Measurements from ENCODE around the gene ROBO1. TPM values are rescaled to one million over a fixed set of nuclear protein-coding genes. Genes with fewer than 3 reads are reported as not detected.

ROBO1 gene
- total and polyA plus RNA-seq, 2 of the 8 experiments (the other 6 are each of a cell fraction or from before 2014, with no cell fraction given) = 51.4 to 91.0 TPM

DNA sequence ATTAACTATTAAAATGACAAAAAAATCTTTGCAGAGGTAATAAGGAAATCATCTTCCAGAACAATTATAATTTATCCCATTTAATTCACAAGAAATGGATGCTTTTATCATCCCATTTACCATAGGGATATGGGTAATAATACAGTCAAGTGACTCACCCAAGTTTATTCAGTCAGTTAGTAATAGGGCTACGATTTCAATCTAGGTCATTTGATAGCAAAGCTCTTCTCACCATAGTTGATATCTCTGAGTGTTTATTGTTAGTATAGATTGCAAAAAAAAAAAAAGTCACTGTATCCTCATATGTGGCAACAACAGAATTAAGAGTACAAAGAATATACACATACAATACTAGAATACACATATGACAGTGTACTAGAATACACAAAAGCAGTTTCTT is 797.1 kb downstream of the ROBO1 start:
- Histone ChIP-seq H3K79me2 (ENCODE audit: control insufficient read depth in 1 of 2, insufficient read depth in 2 of 2, low read length in 2 of 2) (peaks cover 0 to 82% of the 10 kb centered on the region in 2 experiments; a peak in 2 of 4 replicates), H3K36me3 (ENCODE audit: control insufficient read depth in 2 of 4, insufficient read depth in 4 of 4, low read length in 3 of 4) (no peaks in the 10 kb centered on the region), H2BK120ac (replicated peaks; ENCODE audit: low read depth, low read length) (no peak overlapping the region), H2AK5ac (ENCODE audit: low read depth, low read length) (no peak overlapping the region), H3K23me2 (ENCODE audit: low read depth, low read length) (no peaks in the 10 kb centered on the region), H2BK5ac (ENCODE audit: low read depth, low read length) (no peak overlapping the region), H3K9ac (replicated peaks in 1 of 4; ENCODE audit: extremely low read depth in 1 of 4, low read depth in 3 of 4, low read length in 3 of 4) (no peak overlapping the region), H4K20me1 (replicated peaks in 1 of 2; ENCODE audit: control insufficient read depth in 1 of 2, insufficient read depth in 2 of 2, low read length in 2 of 2) (no peaks in the 10 kb centered on the region), H3K4me1 (replicated peaks in 1 of 4; ENCODE audit: control insufficient read depth in 3 of 4, insufficient read depth in 4 of 4, low read length in 3 of 4) (peaks cover 0 to 2% (median 0%) of the 10 kb centered on the region in 4 experiments; a peak in 1 of 7 replicates), H3K4ac (replicated peaks; ENCODE audit: insufficient read length, low read depth, low read length) (no peak overlapping the region), H4K8ac (ENCODE audit: extremely low read depth, insufficient read depth, low read length) (no peak overlapping the region), H3K9me3 (ENCODE audit: insufficient read depth in 2 of 2, low read depth in 1 of 2, low read length in 1 of 2) (peaks cover 5 to 6% of the 10 kb centered on the region in 2 experiments; a peak in 2 of 4 replicates), H3K79me1 (ENCODE audit: low read depth, low read length) (no peaks in the 10 kb centered on the region; the same call in 1 of the 2 replicates), H2BK20ac (ENCODE audit: low read length) (no peak overlapping the region), H3K18ac (ENCODE audit: extremely low read depth, low read length) (no peak overlapping the region), H2BK15ac (ENCODE audit: low read length) (no peak overlapping the region), H4K5ac (ENCODE audit: insufficient read length, low read depth, low read length) (no peak overlapping the region), H3K27ac (ENCODE audit: low read depth, low read length) (no peak overlapping the region), H3K4me2 (ENCODE audit: insufficient read depth in 1 of 2, low read depth in 2 of 2, low read length in 2 of 2) (no peak overlapping the region), H4K91ac (replicated peaks; ENCODE audit: insufficient read length, low read length) (no peak overlapping the region), H3K4me3 (ENCODE audit: extremely low read depth in 1 of 4, insufficient read depth in 2 of 4, low read depth in 3 of 4, low read length in 4 of 4) (no peak overlapping the region), H3K56ac (replicated peaks; ENCODE audit: insufficient read length, low read depth, low read length) (no peak overlapping the region), H2AFZ (ENCODE audit: low read length) (no peak overlapping the region), H2BK12ac (ENCODE audit: low read depth, low read length) (no peak overlapping the region), H3K14ac (ENCODE audit: insufficient read length) (no peak overlapping the region), H3K27me3 (replicated peaks in 1 of 4; ENCODE audit: control insufficient read depth in 3 of 4, extremely low read depth in 1 of 4, insufficient read depth in 3 of 4, low read length in 3 of 4) (no peaks in the 10 kb centered on the region), H3K23ac (ENCODE audit: insufficient read length) (no peak overlapping the region)
- 100% methylated on average over 1 of the region's 1 CpG; no CpG with 5 or more reads in 1 of the 2 experiments for WGBS, 2 experiments (ENCODE audit: extremely low coverage in 1 of 2, insufficient coverage in 1 of 2, insufficient read length in 1 of 2, insufficient replicate concordance in 2 of 2, low coverage in 1 of 2, low lambda C conversion rate in 2 of 2, missing lambda C conversion rate in 1 of 2)
- no peak for FAIRE-seq
- ChIA-PET POLR2A (ENCODE audit: partially characterized antibody) (no interaction called here), CTCF (ENCODE audit: partially characterized antibody) (interaction anchor here (1.7 kb wide), 1 partner anchor 18 kb away, joined by 5 read pairs; no protein-coding TSS in a partner anchor)
- TF ChIP-seq KDM5A (IDR thresholded peaks at IDR 0.05; ENCODE audit: low read length) = no peak
- TF ChIP-seq BCL11A (IDR thresholded peaks at IDR 0.05; ENCODE audit: low read depth in 2 of 2, low read length in 2 of 2) = no peak
- TF ChIP-seq BACH1 (IDR thresholded peaks at IDR 0.05; ENCODE audit: low read length) = no peak
- no peak for TF ChIP-seq CBX5 (IDR thresholded peaks at IDR 0.05; ENCODE audit: low read depth, low read length)
- TF ChIP-seq JUN (IDR thresholded peaks at IDR 0.05; ENCODE audit: low read depth, low read length) = no peak
- TF ChIP-seq, protein P1, sequence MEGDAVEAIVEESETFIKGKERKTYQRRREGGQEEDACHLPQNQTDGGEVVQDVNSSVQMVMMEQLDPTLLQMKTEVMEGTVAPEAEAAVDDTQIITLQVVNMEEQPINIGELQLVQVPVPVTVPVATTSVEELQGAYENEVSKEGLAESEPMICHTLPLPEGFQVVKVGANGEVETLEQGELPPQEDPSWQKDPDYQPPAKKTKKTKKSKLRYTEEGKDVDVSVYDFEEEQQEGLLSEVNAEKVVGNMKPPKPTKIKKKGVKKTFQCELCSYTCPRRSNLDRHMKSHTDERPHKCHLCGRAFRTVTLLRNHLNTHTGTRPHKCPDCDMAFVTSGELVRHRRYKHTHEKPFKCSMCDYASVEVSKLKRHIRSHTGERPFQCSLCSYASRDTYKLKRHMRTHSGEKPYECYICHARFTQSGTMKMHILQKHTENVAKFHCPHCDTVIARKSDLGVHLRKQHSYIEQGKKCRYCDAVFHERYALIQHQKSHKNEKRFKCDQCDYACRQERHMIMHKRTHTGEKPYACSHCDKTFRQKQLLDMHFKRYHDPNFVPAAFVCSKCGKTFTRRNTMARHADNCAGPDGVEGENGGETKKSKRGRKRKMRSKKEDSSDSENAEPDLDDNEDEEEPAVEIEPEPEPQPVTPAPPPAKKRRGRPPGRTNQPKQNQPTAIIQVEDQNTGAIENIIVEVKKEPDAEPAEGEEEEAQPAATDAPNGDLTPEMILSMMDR (IDR thresholded peaks at IDR 0.05; ENCODE audit: control extremely low read depth in 1 of 3, insufficient read depth in 1 of 3, low read depth in 1 of 3, low read length in 3 of 3) = no peak
- no peak for TF ChIP-seq JUND (IDR thresholded peaks at IDR 0.05; ENCODE audit: low read length)
- no peak for TF ChIP-seq TAF1 (IDR thresholded peaks at IDR 0.05; ENCODE audit: low read depth, low read length)
- TF ChIP-seq CHD1 (IDR thresholded peaks at IDR 0.05; ENCODE audit: low read depth, low read length) = no peak
- TF ChIP-seq HDAC6 (IDR thresholded peaks at IDR 0.05; ENCODE audit: low read depth, low read length) = no peak
- DNase-seq (ENCODE audit: low read depth in 1 of 2, low spot score in 2 of 2) = no peak
